SK-N-SH (cell line): ENCODE results near the gene POLR1C.

Source experiments
- JUND ChIP-seq: IDR thresholded peaks from 2 replicates; pipeline ENCODE4 v1.4.0; 2012
- TAF1 ChIP-seq: IDR thresholded peaks from 2 replicates; pipeline ENCODE4 v1.6.1; 2012; ENCODE audit warnings: low read depth, mild to moderate bottlenecking, low read length, moderate library complexity, borderline replicate concordance
- TF ChIP-seq, protein P1 (sequence below): fragments of 150-350 bp; IDR thresholded peaks from 2 replicates; pipeline ENCODE4 v1.6.1; 2016; ENCODE audit warnings: mild to moderate bottlenecking, low read depth, low read length
- TF ChIP-seq, protein P2 (sequence below): fragments of 200-600 bp; sonication (generic); IDR thresholded peaks from 2 replicates; pipeline ENCODE4 v1.6.1; 2017; ENCODE audit warnings: antibody characterized with exemption, mild to moderate bottlenecking, moderate library complexity

DNA sequence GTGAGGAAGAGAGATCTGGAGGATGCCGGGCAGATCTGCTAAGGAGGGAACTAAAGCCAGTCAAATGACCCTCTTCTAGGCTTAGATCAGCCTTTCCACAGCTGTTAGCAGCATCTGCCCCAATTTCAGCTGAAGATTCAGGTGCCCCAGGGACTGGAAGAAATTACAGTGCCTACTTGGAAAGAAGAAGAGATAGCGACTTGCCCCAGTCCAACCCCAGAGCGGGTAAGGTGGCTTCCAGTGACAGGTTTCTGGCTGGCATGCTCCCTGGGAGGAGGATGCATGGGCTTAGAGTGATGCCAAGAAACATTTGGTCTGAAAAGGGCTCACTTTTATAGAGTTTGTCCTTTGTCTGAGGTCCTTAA is 38.9 kb upstream of the POLR1C start:
- TF ChIP-seq, protein P1, sequence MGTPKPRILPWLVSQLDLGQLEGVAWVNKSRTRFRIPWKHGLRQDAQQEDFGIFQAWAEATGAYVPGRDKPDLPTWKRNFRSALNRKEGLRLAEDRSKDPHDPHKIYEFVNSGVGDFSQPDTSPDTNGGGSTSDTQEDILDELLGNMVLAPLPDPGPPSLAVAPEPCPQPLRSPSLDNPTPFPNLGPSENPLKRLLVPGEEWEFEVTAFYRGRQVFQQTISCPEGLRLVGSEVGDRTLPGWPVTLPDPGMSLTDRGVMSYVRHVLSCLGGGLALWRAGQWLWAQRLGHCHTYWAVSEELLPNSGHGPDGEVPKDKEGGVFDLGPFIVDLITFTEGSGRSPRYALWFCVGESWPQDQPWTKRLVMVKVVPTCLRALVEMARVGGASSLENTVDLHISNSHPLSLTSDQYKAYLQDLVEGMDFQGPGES, result no peak
- TF ChIP-seq, protein P2, sequence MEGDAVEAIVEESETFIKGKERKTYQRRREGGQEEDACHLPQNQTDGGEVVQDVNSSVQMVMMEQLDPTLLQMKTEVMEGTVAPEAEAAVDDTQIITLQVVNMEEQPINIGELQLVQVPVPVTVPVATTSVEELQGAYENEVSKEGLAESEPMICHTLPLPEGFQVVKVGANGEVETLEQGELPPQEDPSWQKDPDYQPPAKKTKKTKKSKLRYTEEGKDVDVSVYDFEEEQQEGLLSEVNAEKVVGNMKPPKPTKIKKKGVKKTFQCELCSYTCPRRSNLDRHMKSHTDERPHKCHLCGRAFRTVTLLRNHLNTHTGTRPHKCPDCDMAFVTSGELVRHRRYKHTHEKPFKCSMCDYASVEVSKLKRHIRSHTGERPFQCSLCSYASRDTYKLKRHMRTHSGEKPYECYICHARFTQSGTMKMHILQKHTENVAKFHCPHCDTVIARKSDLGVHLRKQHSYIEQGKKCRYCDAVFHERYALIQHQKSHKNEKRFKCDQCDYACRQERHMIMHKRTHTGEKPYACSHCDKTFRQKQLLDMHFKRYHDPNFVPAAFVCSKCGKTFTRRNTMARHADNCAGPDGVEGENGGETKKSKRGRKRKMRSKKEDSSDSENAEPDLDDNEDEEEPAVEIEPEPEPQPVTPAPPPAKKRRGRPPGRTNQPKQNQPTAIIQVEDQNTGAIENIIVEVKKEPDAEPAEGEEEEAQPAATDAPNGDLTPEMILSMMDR, result no peak
- TF ChIP-seq TAF1, result no peak
- TF ChIP-seq JUND, result no peak
